Ovary (tissue), 9 donors: ENCODE measurements around the gene C3orf49. TPM values are rescaled to one million over a fixed set of nuclear protein-coding genes. Genes with fewer than 3 reads are reported as not detected.

Source experiments
- DNase-seq, 5 donors: peaks; one replicate each; pipeline ENCODE4 v3.0.0-alpha.2; 2019 to 2020
- H3K27ac ChIP-seq, 2 donors: fragments of 200-600 bp; one replicate each; pipeline versions ENCODE4 v1.5.1 to v1.8.0; 2019 to 2022
- H3K27me3 ChIP-seq: fragments of 200-600 bp; one replicate; pipeline ENCODE4 v1.8.0; 2022
- H3K36me3 ChIP-seq: fragments of 200-600 bp; sonication (generic); one replicate; pipeline ENCODE4 v1.5.1; 2019
- H3K4me1 ChIP-seq: one replicate; pipeline ENCODE4 v1.8.1; 2013; ENCODE audit warnings: mild to moderate bottlenecking, moderate library complexity; ENCODE audit not compliant: insufficient read depth
- H3K4me3 ChIP-seq: fragments of 200-600 bp; sonication (generic); one replicate; pipeline ENCODE4 v1.5.1; 2017
- H3K9me3 ChIP-seq, 2 donors: fragments of 200-600 bp in 1 of 2; sonication (generic) in 1 of 2; one replicate each; pipeline versions ENCODE4 v1.5.1 to v1.8.1; 2013 to 2019; ENCODE audit warnings: mild to moderate bottlenecking in 1 of 2, moderate library complexity in 1 of 2
- EP300 ChIP-seq: sonication (generic); formaldehyde crosslinking; IDR thresholded peaks from one replicate; pipeline ENCODE4 v1.6.1; 2017; ENCODE audit warnings: antibody characterized with exemption
- POLR2A ChIP-seq: fragments of 450-650 bp; IDR thresholded peaks from one replicate; pipeline ENCODE4 v1.6.1; 2017; ENCODE audit warnings: antibody characterized with exemption, mild to moderate bottlenecking, moderate library complexity
- whole genome bisulfite sequencing, 3 donors: extraction: QIAGEN DNeasy Blood & Tissue Kit in 1 of 3; methylation state at CpG; one replicate each; pipeline versions ENCODE4 v1.1.5 to v1.1.7; 2013 to 2017; 5-methylcytosine and 5-hydroxymethylcytosine counted together
- intact Hi-C, 4 donors: fragments of 100-400 bp; cut with DNase I; formaldehyde crosslinking; loops; one replicate each; pipeline versions ENCODE4 v1.11.0 to v1.15.1; 2022 to 2023
- polyA plus RNA-seq, 2 donors: library from polyadenylated mRNA; stranded (reverse); fragments of 200-250 nt in 1 of 2; fragments of 350-450 nt in 1 of 2; fragmentation: Illumina TruSeq in 1 of 2; extraction: RNeasy Lipid Tissue Mini Kit (QIAGEN cat#74804) in 1 of 2; gene quantifications; one replicate each; pipeline ENCODE4 v1.2.3, GENCODE V29; 2013 to 2014
- total RNA-seq, 7 donors: library from RNA; depleted of rRNA in 2 of 7; stranded (reverse); fragments of >200 nt in 2 of 7; fragmentation: NEBNext Ultra II Directional in 3 of 7; extraction: Animal tissue kit (Norgen Biotek cat#: 25700) in 3 of 7; gene quantifications; one replicate each; pipeline versions ENCODE4 v1.1.0 to v1.2.4, GENCODE V29; 2016 to 2023
- TF ChIP-seq, protein P1 (sequence below), 3 donors: fragments of 450-650 bp in 2 of 3; fragments of 200-600 bp in 1 of 3; IDR thresholded peaks; one replicate each; pipeline versions ENCODE4 v1.5.1 to v1.8.0; 2016 to 2022; ENCODE audit warnings: antibody characterized with exemption in 3 of 3, mild to moderate bottlenecking in 1 of 3
- donor health status: DM: no; HTN: no; CAD: no; lungs with moderate emphysema.
- donor health status: DM: no; HTN: no; CAD: no.
- donor health status: Bipolar disorder and iron deficiency.
- donor health status: DM: yes; HTN: yes; CAD: no.
- donor health status: DM: no; HTN: no; CAD: no.
- donor health status: DM: yes; HTN: yes; CAD: no.

The C3orf49 gene
- total and polyA plus RNA-seq, 9 donors: not detected

DNA sequence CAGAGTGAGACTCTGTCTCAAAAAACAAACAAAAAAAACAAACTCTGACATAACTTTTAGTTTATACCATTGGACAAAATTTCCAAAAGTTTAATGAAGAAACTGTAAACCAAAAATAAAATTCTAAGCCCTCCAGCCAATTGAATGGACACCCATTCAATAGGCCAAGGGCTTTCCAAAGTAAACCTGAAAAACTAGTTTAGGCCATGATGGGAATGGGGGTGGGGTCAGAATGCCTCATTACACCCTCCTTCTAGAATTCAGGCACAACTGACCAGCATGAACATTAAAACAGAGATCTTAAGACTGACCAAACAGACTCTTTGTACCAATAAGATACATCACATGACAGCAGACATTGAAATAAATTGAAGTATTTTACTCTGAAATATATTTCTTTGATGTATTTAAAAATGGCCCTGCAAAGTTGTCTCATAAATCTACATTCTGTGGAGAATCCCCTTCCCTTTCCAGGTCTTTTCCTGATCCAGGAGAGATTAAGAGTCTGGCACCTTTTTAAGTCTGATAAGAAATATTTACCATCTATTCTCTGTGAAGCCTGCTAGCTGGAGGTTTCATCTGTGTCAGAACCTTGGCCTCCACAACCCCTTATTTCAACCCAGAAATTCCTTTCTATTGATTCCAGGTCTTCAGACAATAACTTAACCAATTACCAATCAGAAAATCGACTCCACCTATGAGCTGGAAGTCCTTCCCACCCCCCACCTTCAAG is 28.8 kb downstream of the C3orf49 start:
- Histone ChIP-seq H3K27me3 (no peaks in the 10 kb centered on the region), H3K27ac (no peak overlapping the region), H3K4me1 (no peaks in the 10 kb centered on the region), H3K9me3 (no peaks in the 10 kb centered on the region), H3K36me3 (no peaks in the 10 kb centered on the region), H3K4me3 (no peak overlapping the region)
- WGBS, 3 donors: 79 to 92% (median 82%) methylated on average over 1 of the region's 1 CpG
- TF ChIP-seq POLR2A (no peak), EP300 (no peak)
- TF ChIP-seq, protein P1, sequence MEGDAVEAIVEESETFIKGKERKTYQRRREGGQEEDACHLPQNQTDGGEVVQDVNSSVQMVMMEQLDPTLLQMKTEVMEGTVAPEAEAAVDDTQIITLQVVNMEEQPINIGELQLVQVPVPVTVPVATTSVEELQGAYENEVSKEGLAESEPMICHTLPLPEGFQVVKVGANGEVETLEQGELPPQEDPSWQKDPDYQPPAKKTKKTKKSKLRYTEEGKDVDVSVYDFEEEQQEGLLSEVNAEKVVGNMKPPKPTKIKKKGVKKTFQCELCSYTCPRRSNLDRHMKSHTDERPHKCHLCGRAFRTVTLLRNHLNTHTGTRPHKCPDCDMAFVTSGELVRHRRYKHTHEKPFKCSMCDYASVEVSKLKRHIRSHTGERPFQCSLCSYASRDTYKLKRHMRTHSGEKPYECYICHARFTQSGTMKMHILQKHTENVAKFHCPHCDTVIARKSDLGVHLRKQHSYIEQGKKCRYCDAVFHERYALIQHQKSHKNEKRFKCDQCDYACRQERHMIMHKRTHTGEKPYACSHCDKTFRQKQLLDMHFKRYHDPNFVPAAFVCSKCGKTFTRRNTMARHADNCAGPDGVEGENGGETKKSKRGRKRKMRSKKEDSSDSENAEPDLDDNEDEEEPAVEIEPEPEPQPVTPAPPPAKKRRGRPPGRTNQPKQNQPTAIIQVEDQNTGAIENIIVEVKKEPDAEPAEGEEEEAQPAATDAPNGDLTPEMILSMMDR (IDR thresholded peaks at IDR 0.05): no peak
- intact Hi-C loops: no loop called here
- DNase-seq: no peak

DNA sequence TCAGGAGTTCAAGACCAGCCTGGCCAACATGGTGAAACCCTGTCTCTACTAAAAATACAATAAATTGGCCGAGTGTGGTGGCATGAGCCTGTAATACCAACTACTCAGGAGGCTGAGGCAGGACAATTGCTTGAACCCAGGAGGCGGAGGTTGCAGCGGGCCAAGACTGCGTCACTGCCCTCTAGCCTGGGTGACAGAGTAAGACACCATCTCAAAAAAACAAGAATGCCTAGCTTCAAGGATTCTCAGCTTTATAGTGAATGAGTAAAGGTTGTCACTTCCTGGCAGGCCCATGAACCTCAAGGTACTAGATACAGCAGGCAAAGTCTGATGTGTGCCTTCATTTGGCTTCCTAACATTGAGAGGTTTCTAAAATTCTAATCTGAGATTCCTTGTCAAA is 30.1 kb downstream of the C3orf49 start:
- no peaks in the 10 kb centered on the region for H3K4me1 ChIP-seq
- TF ChIP-seq POLR2A (no peak), EP300 (no peak)
- TF ChIP-seq, protein P1 (IDR thresholded peaks at IDR 0.05): no peak
- no peak overlapping the region for H3K4me3 ChIP-seq
- H3K27me3 ChIP-seq: no peaks in the 10 kb centered on the region
- H3K27ac ChIP-seq: no peak overlapping the region
- no peaks in the 10 kb centered on the region for H3K9me3 ChIP-seq
- no peaks in the 10 kb centered on the region for H3K36me3 ChIP-seq
- intact Hi-C loops: no loop called here
- 97 to 99% (median 99%) methylated on average over 4 of the region's 4 CpGs for WGBS, 3 donors
- no peak for DNase-seq

DNA sequence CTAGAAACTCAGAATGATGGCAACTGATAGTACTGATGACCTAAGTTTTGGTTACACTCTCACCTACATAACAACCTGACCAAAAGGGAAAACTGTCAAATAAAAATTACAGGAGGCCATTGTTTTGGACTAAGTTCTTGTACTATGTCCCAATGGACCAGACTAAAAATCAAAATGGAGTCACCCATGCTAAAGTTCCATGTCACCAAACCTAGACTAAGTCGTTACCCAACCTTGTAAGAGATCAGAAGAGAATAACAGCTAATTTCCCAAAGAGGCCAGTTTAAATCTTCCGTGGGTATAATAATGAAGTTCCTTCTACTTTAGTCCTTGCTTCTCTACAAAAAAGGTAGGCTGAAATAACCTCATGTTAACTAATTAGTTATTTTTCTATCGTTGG is 32.2 kb downstream of the C3orf49 start:
- TF ChIP-seq POLR2A: no peak
- TF ChIP-seq EP300: no peak
- TF ChIP-seq, protein P1 (IDR thresholded peaks at IDR 0.05): no peak
- H3K9me3 ChIP-seq: no peaks in the 10 kb centered on the region
- H3K4me1 ChIP-seq: no peaks in the 10 kb centered on the region
- H3K36me3 ChIP-seq: no peaks in the 10 kb centered on the region
- DNase-seq: no peak
- no peak overlapping the region for H3K27ac ChIP-seq
- WGBS, 3 donors: 98 to 99% (median 98%) methylated on average over 3 of the region's 3 CpGs
- intact Hi-C loops: no loop called here
- no peaks in the 10 kb centered on the region for H3K27me3 ChIP-seq
- no peak overlapping the region for H3K4me3 ChIP-seq

DNA sequence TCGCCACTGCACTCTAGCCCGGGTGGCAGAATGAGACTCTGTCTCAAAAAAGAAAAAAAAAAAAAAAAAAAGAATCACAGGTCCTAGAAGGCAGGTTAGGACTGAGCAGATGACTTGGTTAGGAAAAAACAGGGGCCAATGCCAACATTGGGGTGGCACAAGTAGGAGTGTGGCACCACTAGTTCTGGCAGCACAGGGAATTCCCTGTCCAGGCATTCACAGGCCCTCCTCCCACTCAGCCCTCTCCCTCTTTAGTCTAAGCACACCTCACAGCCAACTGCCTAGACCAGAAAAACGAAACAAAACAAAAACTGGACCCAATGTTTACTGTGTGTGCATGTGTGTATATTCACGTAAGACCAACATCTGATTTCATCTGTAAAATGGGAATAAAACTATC is 34.0 kb downstream of the C3orf49 start:
- no peak for DNase-seq
- Histone ChIP-seq H3K4me1 (no peaks in the 10 kb centered on the region), H3K36me3 (no peaks in the 10 kb centered on the region), H3K9me3 (no peaks in the 10 kb centered on the region), H3K27me3 (no peaks in the 10 kb centered on the region), H3K4me3 (no peak overlapping the region), H3K27ac (no peak overlapping the region)
- no peak for TF ChIP-seq POLR2A
- TF ChIP-seq EP300: no peak
- TF ChIP-seq, protein P1 (IDR thresholded peaks at IDR 0.05): no peak
- 84 to 87% (median 86%) methylated on average over 4 of the region's 4 CpGs for whole genome bisulfite sequencing, 3 donors
- intact Hi-C loops: no loop called here
